ENCODE data around the gene TAF1C.
"Not testable (repeated sequence)": the region's sequence is repeated elsewhere in the genome, so short reads cannot be mapped to it uniquely, and the experiment has no call there.

The TAF1C gene, protein sequence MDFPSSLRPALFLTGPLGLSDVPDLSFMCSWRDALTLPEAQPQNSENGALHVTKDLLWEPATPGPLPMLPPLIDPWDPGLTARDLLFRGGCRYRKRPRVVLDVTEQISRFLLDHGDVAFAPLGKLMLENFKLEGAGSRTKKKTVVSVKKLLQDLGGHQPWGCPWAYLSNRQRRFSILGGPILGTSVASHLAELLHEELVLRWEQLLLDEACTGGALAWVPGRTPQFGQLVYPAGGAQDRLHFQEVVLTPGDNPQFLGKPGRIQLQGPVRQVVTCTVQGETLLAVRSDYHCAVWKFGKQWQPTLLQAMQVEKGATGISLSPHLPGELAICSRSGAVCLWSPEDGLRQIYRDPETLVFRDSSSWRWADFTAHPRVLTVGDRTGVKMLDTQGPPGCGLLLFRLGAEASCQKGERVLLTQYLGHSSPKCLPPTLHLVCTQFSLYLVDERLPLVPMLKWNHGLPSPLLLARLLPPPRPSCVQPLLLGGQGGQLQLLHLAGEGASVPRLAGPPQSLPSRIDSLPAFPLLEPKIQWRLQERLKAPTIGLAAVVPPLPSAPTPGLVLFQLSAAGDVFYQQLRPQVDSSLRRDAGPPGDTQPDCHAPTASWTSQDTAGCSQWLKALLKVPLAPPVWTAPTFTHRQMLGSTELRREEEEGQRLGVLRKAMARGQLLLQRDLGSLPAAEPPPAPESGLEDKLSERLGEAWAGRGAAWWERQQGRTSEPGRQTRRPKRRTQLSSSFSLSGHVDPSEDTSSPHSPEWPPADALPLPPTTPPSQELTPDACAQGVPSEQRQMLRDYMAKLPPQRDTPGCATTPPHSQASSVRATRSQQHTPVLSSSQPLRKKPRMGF

DNA sequence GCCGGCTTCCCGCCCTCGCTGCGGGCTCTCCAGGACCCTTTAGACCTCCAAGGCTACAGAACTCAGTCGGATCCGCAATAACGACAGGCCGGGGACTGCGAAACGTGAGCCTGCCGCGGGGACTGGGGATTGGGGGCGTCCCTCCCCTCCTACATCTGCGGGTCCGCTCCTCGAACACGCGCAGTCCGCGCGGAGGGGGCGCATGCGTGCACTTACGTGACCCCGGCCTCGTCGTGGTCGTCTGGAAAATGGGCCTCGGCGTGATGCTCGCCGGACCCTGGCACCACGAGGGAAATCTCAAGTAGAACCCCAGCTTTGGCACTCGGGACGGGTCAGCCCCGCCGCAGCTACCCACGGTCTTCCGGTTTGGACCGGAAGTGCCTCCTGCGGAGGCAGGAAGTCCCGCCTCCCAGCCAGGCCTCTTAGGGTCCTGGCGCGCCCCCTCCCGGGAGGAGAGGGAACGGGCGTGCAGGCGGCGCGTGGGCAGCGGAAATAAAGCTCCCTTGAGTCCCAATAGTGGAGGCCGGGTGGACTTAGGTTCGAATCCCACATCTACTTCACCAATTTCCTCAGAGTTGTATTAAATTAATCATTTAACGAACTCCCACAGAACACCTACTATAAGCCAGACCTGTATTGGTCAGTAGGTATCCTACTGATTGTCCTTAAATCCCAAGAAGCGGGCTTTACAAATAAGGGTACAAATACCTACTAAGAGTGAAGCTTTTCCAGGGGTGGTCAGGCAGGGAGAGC lies at the start of gene TAF1C:
TSS of gene TAF1C (minus strand) at position 373 of the 753 bp plus-strand sequence. CDS start 2,069 bp downstream, outside the sequence.
- DNase-seq (ENCODE audit: low read depth) = peak; percentile 93

DNA sequence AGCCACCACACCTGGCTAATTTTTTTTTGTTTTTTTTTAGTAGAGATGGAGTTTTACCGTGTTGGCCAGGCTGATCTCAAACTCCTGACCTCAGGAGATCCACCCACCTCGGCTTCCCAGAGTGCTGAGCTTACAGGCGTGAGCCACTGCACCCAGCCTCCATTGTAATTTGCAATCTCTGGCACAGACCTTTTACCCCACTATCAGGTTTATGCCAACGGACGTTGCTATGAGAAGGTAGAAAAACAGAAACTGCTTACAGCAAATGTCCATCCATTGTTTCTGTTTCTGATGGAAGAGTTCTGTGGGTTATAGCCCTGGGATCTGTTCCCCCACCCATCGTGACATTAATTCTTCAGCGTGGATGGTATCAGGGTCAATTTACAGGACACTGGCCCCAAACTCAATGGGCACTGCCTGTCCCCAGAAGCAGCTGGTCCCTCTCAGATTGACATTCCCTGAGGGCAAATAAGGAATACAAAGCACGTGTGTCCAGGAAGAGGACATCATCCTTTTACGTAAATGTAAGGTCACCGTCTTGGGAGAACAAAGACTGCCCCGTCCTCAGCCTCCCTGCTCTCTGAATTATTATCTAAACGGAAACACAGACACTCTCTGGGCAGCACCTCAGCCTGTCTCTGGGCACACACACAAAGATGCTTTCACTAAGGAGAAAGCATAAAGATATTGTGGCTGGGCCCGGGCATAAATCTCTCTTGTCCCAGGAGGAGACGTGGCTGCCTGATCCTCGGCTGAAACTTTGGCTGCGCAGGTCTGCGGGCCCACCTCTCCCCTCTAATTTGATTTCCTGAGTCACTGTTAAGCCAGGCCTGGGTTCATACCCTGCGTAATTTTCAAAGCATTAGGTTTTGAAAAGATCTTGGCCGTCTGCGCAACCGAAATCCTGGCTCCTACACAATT lies 47.7 kb upstream of the TAF1C start:
- no peak for DNase-seq (ENCODE audit: low read depth)

DNA sequence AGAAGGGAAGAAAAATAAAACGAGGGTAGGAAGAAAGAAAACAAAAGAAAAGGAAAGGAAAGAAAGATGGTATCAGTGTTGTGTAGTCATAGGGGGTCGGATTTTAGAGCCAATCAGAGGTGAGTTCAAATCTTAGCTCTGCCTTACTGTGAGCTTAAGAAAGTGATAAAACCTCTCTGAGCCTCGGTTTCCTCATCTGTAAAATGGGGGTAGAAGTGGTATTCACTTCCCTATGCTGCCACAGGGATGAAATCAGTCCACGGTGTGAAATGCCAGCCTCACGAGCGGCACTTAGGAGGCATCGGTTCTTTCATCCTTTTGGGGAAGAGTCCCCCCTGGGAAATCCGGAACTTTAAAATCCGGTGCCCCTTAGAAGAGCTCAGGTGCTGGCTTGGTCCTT lies 46.9 kb upstream of the TAF1C start:
- DNase-seq (ENCODE audit: low read depth) = no peak

DNA sequence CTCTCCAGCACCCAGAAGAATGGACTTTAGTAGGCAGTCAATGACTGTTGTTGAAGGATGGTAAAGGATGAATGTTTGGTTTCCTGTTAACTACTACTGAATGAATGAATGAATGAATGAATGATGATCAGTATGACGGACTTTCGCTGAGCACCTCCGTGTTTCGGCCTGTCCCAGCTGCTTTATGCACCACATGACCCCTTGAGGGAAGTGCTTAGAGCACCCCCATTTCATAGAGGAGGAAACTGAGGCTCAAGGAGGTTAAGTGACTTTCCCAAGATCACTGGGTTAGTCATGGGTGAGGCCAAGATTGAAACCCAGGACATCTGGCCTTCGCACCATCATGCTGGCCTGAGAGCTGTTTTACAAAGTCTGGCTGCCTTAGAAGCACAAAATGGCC lies 46.1 kb upstream of the TAF1C start:
- DNase-seq (ENCODE audit: low read depth) = no peak

DNA sequence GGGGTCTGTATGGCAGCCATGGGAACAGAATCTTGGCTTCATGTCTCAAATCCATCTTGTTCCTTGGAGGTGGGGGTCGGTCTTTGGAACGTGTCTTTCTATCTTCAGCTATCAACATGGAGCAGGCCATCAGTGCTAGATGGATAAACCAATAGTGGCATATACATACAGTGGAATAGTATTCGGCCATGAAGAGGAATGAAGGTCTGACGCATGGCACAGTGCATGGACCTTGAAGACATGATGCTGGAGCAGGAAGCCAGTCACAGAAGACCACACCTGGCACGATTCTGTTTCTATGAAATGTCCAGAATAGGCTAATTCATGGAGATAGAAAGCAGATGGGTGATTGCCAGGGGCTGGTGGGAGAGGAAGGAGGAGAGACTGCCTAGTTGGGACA lies 45.2 kb upstream of the TAF1C start:
- DNase-seq (ENCODE audit: low read depth) = no peak

DNA sequence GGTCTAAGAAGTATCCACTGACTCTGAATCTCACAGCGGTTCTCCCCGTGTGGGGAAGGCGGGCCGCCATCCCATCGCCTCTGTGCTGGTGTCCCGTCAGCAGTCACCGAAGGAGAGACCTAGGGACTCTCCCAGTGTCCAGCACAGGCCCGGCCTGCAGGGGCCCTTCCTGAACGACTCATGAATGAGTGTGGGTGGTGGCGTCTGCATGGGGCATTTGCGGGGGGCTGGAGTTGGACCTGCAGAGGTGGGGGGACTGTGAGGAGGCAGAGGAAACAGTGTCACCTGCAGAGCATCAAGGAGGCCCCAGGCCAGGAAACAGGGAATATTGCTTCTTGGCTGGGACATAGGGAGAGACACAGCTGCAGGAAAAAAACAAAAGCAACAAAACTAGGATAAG lies 42.6 kb upstream of the TAF1C start:
- DNase-seq (ENCODE audit: low read depth) = no peak

DNA sequence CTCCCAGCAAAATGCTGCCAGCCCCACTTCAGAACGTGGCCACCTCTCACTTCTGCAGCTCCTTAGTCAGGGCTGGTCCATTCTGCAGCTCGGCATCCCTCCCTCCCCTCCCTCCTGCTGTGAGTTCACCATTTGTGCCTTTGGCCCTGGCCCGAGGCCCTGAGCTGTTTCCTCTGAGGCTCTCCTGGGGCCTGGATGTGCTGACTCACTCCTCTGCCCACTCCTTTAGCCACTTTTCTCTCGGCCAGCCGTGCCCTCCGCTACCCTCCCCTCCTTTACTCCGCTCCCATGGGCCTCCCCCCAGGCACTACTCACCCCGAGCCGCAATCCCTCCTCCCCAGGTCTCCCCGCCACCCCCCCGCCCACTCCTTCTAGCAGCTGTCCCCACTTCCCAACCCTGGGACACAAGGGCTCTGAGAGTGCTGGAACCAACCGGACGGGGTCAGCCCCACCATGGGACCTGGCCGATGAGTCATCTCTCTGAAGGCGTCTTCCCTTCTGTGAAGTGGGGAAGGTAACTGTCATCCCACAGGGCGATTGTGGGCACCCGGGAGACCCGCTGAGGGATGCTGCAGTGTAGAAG lies 41.5 kb upstream of the TAF1C start:
- DNase-seq (ENCODE audit: low read depth) = peak; percentile 94

DNA sequence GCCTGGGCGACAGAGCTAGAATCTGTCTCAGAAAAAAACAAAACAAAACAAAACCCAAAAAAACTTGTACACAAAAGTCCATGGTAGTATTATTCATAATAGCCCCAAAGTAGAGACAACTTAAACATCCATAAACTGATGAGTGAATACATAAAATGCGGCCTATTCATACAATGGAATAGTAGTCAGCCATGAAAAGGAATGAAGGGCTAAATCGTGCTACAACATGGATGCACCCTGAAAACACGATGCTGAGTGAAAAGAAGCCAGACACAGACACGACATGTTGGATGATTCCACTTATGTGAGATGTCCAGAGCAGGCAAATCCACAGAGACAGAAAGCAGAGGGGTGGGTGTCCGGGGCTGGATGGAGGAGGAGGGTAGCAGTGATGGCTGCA lies 40.7 kb upstream of the TAF1C start:
- DNase-seq (ENCODE audit: low read depth) = no peak

DNA sequence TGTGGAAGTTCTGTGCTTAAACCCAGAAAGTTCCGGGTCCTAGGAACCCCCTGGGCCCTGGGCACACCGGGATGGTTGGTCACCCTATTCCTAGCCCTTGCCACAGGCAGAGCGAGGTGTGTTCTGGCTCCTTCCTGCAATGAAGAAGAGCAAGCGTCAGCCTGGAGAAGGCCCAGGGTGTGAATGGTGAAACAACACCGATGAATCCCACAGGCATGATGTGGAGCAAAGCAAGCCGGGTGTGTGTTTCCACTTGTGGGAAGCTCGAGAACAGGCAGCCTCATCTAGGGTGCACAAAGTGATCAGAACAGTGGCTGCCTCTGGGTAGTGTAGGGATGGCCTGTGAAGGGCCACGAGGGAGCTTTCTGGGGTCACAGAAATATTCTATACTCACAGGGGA lies 39.2 kb upstream of the TAF1C start:
- peak; percentile 67 for DNase-seq (ENCODE audit: low read depth)

DNA sequence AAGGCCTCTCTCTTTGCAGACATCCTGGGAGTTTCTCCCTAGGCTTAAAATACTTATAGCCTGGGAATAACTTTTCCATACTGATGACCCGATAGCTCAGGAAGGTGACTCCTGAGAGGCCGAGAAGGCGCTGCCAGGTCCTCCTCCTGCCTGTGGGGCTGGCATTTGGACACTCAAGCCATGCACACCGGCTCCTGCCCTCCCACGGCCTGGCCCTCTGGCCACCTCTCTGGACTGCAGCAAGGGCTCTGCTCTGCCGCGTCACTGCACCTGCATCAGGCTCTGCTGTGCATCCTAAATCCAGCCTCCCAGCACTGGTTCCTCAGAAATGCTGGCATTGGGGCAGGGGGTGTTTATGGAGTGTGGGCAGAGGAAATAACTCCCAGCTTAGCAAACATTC lies 38.7 kb upstream of the TAF1C start:
- no peak for DNase-seq (ENCODE audit: low read depth)

DNA sequence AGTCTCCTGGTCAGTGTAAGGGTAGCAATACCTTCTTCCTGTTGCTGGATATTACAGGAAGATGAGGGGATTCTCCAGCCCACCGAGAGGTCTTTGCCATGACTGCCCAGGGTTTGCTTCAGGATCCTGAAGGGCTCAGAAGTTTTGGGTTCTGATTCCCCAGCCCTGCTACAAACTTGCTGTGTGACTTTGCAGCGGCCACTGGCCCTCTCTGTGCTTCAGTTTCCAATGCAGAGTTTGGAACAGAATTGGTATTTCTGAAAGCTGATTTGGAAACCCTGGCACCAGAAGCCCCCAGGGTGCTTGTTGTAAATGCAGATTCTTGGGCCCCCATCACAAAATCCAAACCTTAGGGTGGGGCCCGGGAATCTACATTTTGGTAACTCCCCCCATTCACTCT lies 38.3 kb upstream of the TAF1C start:
- DNase-seq (ENCODE audit: low read depth) = no peak

DNA sequence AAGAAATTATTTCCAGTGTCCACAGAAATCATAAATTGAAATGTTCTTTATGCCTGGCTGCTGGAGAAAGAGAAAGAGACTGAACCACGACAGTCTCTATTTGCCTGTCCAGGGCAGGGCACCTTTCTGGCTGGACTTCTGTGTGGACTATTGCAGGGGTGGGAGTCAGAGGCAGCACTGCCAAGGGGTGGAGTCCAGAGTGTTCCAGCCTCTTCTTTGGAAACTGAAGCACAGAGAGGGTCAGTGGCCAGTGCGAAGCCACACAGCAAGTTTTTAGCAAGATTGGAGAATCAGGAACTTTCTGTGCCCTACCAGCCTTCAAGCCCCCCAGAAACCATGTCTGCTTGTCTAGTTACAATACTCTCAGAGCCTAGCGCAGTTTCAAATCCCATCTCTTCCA lies 37.7 kb upstream of the TAF1C start:
- no peak for DNase-seq (ENCODE audit: low read depth)

DNA sequence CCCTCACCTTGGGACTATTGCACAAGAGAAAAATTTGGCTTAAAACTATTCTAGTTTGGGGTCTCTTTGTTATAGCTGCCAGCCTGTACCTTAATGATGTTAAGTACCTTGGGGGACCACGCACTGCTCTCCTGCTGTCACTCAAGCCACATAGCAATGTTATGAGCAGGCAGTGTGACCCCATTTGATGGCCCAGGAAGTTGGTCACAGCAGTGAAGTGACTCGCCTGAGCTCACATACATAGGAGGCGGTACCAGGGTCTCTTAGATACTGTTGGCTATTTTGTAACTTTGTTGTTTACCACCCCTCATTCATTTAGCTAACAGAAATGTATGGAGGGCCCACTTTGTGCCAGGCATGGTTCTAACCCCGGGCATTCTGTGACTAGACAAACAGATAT lies 36.6 kb upstream of the TAF1C start:
- peak; percentile 39 for DNase-seq (ENCODE audit: low read depth)

DNA sequence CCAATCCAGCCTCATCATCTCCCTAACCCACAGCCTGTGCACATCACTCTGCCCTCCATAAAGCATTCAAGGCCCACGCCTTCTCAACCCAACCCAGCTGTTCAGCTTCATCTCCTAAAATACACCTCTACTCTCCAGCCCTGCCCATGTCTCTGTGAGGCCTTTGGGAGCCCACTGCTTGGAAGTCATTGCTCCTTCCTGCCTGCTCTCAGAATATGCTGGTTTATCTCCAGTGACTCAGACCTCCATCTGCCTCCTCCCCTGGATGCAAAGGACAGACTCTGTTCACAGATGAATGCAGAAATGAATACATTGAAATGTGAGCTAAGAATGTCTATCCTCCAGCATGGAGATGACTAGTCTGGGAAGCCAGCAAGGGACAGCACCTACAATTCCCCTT lies 34.0 kb upstream of the TAF1C start:
- DNase-seq (ENCODE audit: low read depth) = peak; percentile 45

DNA sequence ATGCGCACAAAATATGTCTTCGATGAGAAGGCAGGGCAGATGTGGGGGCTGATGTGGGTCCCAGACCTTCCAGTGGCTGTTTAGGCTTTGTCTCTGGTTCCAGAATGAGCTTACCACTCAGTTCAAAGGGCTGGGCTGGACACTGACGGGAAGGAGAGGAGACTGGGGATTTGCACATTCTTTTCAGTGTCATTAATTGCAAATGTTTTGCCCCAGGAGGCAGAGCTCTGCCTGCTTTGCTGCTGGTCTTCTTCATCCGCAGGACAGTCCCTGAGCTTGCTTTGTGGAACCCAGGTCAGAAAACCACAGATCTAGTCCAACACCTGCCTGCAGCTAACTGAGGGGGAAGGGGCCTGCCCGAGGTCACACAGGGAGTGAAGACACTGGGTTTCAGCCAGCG lies 32.1 kb upstream of the TAF1C start:
- no peak for DNase-seq (ENCODE audit: low read depth)

DNA sequence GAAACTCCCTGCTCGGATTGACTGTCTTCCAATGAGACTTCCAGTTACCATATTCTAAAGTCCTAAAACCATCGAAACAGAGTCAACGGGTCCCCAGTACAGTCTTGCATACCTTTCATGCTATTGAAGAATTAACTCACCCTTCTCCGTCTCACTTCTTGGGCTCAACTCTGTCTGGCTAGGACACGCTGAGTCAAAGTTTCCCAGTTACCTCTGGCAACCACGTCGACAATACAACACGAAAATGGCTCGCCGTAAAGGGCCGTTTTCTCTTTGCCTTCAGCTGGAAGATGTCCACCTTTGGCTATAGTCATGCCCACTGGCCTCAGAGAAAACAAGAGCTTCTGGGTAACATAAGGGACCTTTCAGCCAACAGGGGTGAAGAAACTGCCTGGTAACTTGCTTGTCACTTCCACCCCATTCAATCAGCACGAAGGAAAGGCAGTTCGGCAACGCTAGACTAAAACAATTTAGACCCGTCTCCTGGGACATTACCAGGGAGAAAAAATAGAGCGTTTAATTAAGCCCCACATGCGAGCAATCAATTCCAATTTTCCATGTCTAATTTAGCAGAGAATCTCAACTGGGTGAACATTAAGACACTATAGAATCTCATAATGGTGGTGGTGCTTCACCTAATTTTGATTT lies 31.4 kb upstream of the TAF1C start:
- DNase-seq (ENCODE audit: low read depth) = no peak

DNA sequence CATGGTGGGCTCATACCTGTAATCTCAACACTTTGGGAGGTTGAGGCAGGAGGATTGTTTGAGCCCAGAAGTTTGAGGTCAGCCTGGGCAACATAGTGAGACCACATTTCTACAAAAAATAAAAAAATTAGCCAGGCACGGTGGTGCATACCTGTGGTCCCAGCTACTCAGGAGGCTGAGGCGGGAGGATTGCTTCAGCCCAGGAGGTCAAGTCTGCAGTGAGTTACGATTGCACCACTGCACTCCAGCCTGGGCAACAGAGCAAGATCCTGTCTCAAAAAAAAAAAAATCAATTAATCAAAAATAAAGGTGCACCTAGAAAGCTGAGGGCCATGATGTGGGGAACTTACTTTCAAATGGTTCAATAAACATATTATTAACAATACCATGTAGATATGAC lies 29.3 kb upstream of the TAF1C start:
- not testable (repeated sequence) for DNase-seq (ENCODE audit: low read depth)

DNA sequence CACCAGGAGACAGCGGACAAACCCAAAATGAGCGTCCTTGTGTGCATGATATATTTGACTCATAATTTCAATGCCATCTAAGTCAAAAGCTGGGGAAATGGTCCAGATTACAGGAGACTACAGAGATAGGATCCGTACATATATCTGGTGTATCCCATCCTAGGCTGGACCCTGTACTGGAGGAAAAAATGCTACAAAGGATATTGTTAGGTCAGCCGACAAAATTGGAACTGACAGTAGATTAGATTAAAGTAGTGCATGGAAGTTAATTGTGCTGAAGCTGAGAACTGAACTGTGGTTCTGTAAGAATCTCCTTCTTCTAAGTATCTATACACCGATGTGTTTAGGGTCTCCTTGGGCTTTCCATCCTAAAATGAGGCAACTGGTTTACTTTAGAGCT lies 28.7 kb upstream of the TAF1C start:
- DNase-seq (ENCODE audit: low read depth) = no peak

DNA sequence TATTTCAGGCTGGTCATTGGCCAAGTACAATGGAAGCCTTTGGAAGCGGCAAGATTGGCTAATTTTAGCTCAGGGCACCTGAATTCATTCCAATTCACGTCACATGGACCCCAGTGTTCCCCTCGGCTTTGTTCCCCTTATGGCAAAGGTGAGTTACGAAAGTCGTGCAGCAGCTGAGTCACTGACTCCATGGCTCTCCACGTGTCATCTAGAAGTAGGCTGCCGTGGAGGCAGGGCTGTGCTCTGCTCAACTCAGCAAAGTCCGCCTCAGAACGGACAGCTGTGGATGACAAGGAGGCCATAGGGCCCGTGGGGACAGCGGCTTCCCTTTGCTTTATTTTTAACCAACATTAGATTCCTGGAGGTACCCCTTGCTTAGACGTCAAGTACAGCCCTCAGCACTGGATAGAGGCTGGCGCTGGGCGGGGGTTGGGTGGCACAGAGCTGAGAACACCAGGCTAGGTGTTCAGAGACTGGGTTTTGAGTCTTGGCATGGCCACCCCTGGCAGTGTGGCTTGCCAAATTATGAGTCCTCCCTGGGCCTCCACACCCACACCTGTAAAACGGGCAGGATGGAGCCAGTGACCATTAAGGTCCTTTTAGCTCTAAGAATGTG lies 27.7 kb upstream of the TAF1C start:
- DNase-seq (ENCODE audit: low read depth) = no peak

DNA sequence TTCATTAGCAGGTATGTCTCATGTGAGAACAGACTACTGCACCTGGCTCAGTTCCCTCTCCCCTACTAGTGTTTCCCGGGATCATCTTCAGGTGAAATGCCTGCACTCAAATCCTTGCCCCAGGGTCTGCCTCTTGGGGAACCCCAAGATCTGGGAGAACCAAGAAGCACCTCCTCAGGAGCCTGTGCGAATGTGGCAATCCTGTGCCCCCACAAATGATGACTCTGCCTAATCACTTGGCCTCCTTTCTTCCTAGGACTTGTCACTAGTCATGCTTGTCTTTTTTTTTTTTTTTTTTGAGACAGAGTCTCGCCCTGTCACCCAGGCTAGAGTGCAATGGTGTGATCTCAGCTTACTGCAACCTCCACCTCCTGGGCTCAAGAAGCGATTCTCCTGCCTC lies 25.8 kb upstream of the TAF1C start:
- DNase-seq (ENCODE audit: low read depth) = no peak

All from EH (cell line).